Activated CD4-positive, alpha-beta T cell treated with anti-CD3 and anti-CD28 coated beads for 4 hours (primary cell): ENCODE data around the gene PRKRA.
A peak's percentile ranks its signal among the peaks of the same experiment; 100 is the strongest.
"Not testable (repeated sequence)": the region's sequence is repeated elsewhere in the genome, so short reads cannot be mapped to it uniquely, and the experiment has no call there.

Experiments
- DNase-seq, 2 donors: peaks; one replicate each; pipeline ENCODE4 v3.0.0-alpha.2; 2020

PRKRA gene

GRCh38 chr2:178457390-178457886 lies 6.5 kb upstream of the PRKRA start:
- no peak for DNase-seq

- DNase-seq = no peak
Measured at GRCh38 chr2:178455947-178456346, 5.0 kb upstream of the PRKRA start.

- no peak for DNase-seq
Measured at GRCh38 chr2:178452870-178453269, 1.9 kb upstream of the PRKRA start.

- no peak for DNase-seq
Measured at GRCh38 chr2:178452334-178452733, 1.4 kb upstream of the PRKRA start.

GRCh38 chr2:178450524-178450773 lies 526 bp downstream of the PRKRA start:
- DNase-seq = no peak

- no peak for DNase-seq
Measured at GRCh38 chr2:178449700-178450523, 1.1 kb downstream of the PRKRA start.

GRCh38 chr2:178448968-178449661 lies 1.9 kb downstream of the PRKRA start:
- no peak for DNase-seq

GRCh38 chr2:178441426-178441825 lies 9.5 kb downstream of the PRKRA start:
- no peak for DNase-seq

GRCh38 chr2:178436662-178437061 lies 14.3 kb downstream of the PRKRA start:
- no peak for DNase-seq

GRCh38 chr2:178429336-178429735 lies 21.6 kb downstream of the PRKRA start:
- DNase-seq = no peak

- DNase-seq = no peak
Measured at GRCh38 chr2:178428396-178428806, 22.6 kb downstream of the PRKRA start.

- no peak for DNase-seq
Measured at GRCh38 chr2:178427458-178427857, 23.5 kb downstream of the PRKRA start.

GRCh38 chr2:178426388-178426787 lies 24.6 kb downstream of the PRKRA start:
- DNase-seq = no peak

- no peak for DNase-seq
Measured at GRCh38 chr2:178425255-178425827, 25.6 kb downstream of the PRKRA start.

GRCh38 chr2:178423746-178424145 lies 27.2 kb downstream of the PRKRA start:
- DNase-seq = not testable (repeated sequence)

- no peak for DNase-seq
Measured at GRCh38 chr2:178422097-178422496, 28.9 kb downstream of the PRKRA start.

- DNase-seq = no peak
Measured at GRCh38 chr2:178420463-178420999, 30.4 kb downstream of the PRKRA start.

GRCh38 chr2:178419123-178419522 lies 31.9 kb downstream of the PRKRA start:
- DNase-seq = no peak

- DNase-seq = no peak
Measured at GRCh38 chr2:178418426-178418825, 32.5 kb downstream of the PRKRA start.

GRCh38 chr2:178417916-178418315 lies 33.1 kb downstream of the PRKRA start:
- no peak for DNase-seq

- DNase-seq = no peak
Measured at GRCh38 chr2:178415979-178416378, 35.0 kb downstream of the PRKRA start.

GRCh38 chr2:178414266-178415247 lies 36.4 kb downstream of the PRKRA start:
- peak; percentile 65 to 67 for DNase-seq
